Thyroid gland (tissue), 4 donors: ENCODE measurements around the gene RSPH4A. TPM values are rescaled to one million over a fixed set of nuclear protein-coding genes. Genes with fewer than 3 reads are reported as not detected.
"Not testable (repeated sequence)": the region's sequence is repeated elsewhere in the genome, so short reads cannot be mapped to it uniquely, and the experiment has no call there.

ENCODE experiments used
- DNase-seq, 2 donors: peaks; one replicate each; pipeline ENCODE4 v3.0.0-alpha.2; 2019
- H3K27ac ChIP-seq, 3 donors: fragments of 200-600 bp; sonication (generic); 1 replicate in 2 of 3; 2 replicates in 1 of 3; pipeline ENCODE4 v1.5.1; 2016 to 2019; ENCODE audit warnings: mild to moderate bottlenecking in 1 of 3, moderate library complexity in 1 of 3
- H3K27me3 ChIP-seq: fragments of 200-600 bp; sonication (generic); one replicate; pipeline ENCODE4 v1.5.1; 2019
- H3K36me3 ChIP-seq, 2 donors: fragments of 200-600 bp; sonication (generic); one replicate each; pipeline ENCODE4 v1.5.1; 2016 to 2019
- H3K4me1 ChIP-seq, 2 donors: fragments of 200-600 bp; sonication (generic); one replicate each; pipeline ENCODE4 v1.5.1; 2017 to 2019
- H3K4me3 ChIP-seq, 3 donors: fragments of 200-600 bp; sonication (generic); replicated peaks in 1 of 3; 1 replicate in 2 of 3; 2 replicates in 1 of 3; pipeline ENCODE4 v1.5.1; 2016; ENCODE audit warnings: mild to moderate bottlenecking in 1 of 3
- H3K9me3 ChIP-seq: fragments of 200-600 bp; sonication (generic); one replicate; pipeline ENCODE4 v1.5.1; 2017
- CTCF ChIP-seq, 6 experiments: fragments of 200-600 bp in 3 of 6; fragments of 450-650 bp in 3 of 6; sonication (generic) in 3 of 6; IDR thresholded peaks; one replicate each; pipeline ENCODE4 v1.5.1; 2016 to 2019; ENCODE audit warnings: antibody characterized with exemption in 6 of 6, mild to moderate bottlenecking in 2 of 6, inconsistent platforms in 1 of 6, moderate library complexity in 1 of 6
- POLR2A ChIP-seq, 2 donors: fragments of 450-650 bp; IDR thresholded peaks; one replicate each; pipeline ENCODE4 v1.6.1; 2017; ENCODE audit warnings: antibody characterized with exemption in 2 of 2, mild to moderate bottlenecking in 2 of 2, moderate library complexity in 1 of 2
- whole genome bisulfite sequencing, 2 donors: methylation state at CpG; one replicate each; pipeline ENCODE4 v1.1.5; 2017; 5-methylcytosine and 5-hydroxymethylcytosine counted together
- intact Hi-C: fragments of 100-400 bp; cut with DNase I; formaldehyde crosslinking; loops from one replicate; pipeline ENCODE4 v1.15.1; 2023
- total RNA-seq, 4 donors: library from RNA; depleted of rRNA; stranded (reverse); fragments of >200 nt; gene quantifications; one replicate each; pipeline ENCODE4 v1.2.3, GENCODE V29; 2016

RSPH4A gene
- total RNA-seq, 4 donors from 2014 or later = 1.2 to 1.6 (median 1.4) TPM

GRCh38 chr6:116596815-116597214 lies 19.5 kb upstream of the RSPH4A start:
- Histone ChIP-seq H3K4me3 (no peak overlapping the region), H3K36me3 (peaks cover under 1 to 17% of the 10 kb centered on the region in 2 donors), H3K9me3 (no peaks in the 10 kb centered on the region), H3K27me3 (no peaks in the 10 kb centered on the region), H3K27ac (no peak overlapping the region), H3K4me1 (no peaks in the 10 kb centered on the region)
- DNase-seq = peak in 1 of 2 donors; percentile 5
- TF ChIP-seq CTCF (IDR thresholded peaks at IDR 0.05) (no peak), POLR2A (IDR thresholded peaks at IDR 0.05) (no peak)
- intact Hi-C loops = no loop called here
- whole genome bisulfite sequencing, 2 donors = 79 to 80% methylated on average over 4 of the region's 4 CpGs

- DNase-seq, H3K9me3 ChIP-seq, H3K36me3 ChIP-seq, H3K27ac ChIP-seq, H3K27me3 ChIP-seq, H3K4me3 ChIP-seq, H3K4me1 ChIP-seq, intact Hi-C loops: not testable (repeated sequence)
- 92 to 98% methylated on average over 3 of the region's 3 CpGs for WGBS, 2 donors
Observed at GRCh38 chr6:116603916-116604315, 12.4 kb upstream of the RSPH4A start.

- DNase-seq, H3K9me3 ChIP-seq, H3K27me3 ChIP-seq, H3K4me3 ChIP-seq, H3K36me3 ChIP-seq, H3K4me1 ChIP-seq, H3K27ac ChIP-seq, intact Hi-C loops: not testable (repeated sequence)
- 93 to 95% methylated on average over 3 of the region's 3 CpGs for WGBS, 2 donors
Observed at GRCh38 chr6:116604868-116605267, 11.4 kb upstream of the RSPH4A start.

- no peak for TF ChIP-seq POLR2A (IDR thresholded peaks at IDR 0.05)
- TF ChIP-seq CTCF (IDR thresholded peaks at IDR 0.05) = no peak
- Histone ChIP-seq H3K4me3 (no peak overlapping the region), H3K9me3 (no peaks in the 10 kb centered on the region), H3K27ac (no peak overlapping the region), H3K4me1 (no peaks in the 10 kb centered on the region), H3K36me3 (no peaks in the 10 kb centered on the region), H3K27me3 (no peaks in the 10 kb centered on the region)
- 98% methylated on average over 4 of the region's 4 CpGs for WGBS, 2 donors
- intact Hi-C loops = no loop called here
- DNase-seq = no peak
Observed at GRCh38 chr6:116605935-116606334, 10.3 kb upstream of the RSPH4A start.

GRCh38 chr6:116611056-116611455 lies 5.2 kb upstream of the RSPH4A start:
- H3K9me3 ChIP-seq = no peaks in the 10 kb centered on the region
- TF ChIP-seq POLR2A (IDR thresholded peaks at IDR 0.05) (no peak), CTCF (IDR thresholded peaks at IDR 0.05) (no peak)
- WGBS, 2 donors = 64 to 73% methylated on average over 4 of the region's 4 CpGs
- no peak overlapping the region for H3K27ac ChIP-seq
- no peaks in the 10 kb centered on the region for H3K36me3 ChIP-seq
- H3K4me3 ChIP-seq = no peak overlapping the region
- DNase-seq = no peak
- peaks cover 0 to 3% of the 10 kb centered on the region in 2 donors for H3K4me1 ChIP-seq
- H3K27me3 ChIP-seq = no peaks in the 10 kb centered on the region
- intact Hi-C loops = no loop called here

- Histone ChIP-seq H3K36me3 (no peaks in the 10 kb centered on the region), H3K9me3 (no peaks in the 10 kb centered on the region), H3K4me3 (peak overlapping the region; percentile 42 to 51 (median 48)), H3K27ac (no peak overlapping the region), H3K4me1 (peaks cover 7% of the 10 kb centered on the region in 2 donors), H3K27me3 (no peaks in the 10 kb centered on the region)
- intact Hi-C loops = no loop called here
- TF ChIP-seq POLR2A (IDR thresholded peaks at IDR 0.05) (no peak), CTCF (IDR thresholded peaks at IDR 0.05) (no peak)
- 0 to 1% methylated on average over 14 to 16 of the region's 16 CpGs for WGBS, 2 donors
- peak; percentile 20 to 34 for DNase-seq
Observed at GRCh38 chr6:116616737-116617053, 416 bp downstream of the RSPH4A start.
